ENCODE results near the gene PRM3. TPM values are rescaled to one million over a fixed set of nuclear protein-coding genes. Genes with fewer than 3 reads are reported as not detected.

PRM3 gene
- total RNA-seq, 1 experiment from 2014 or later = not detected

- DNase-seq (ENCODE audit: low read depth) = peak; percentile 30
Measured at GRCh38 chr16:11245222-11245737, 28.1 kb downstream of the PRM3 start.

- peak; percentile 22 for DNase-seq (ENCODE audit: low read depth)
Measured at GRCh38 chr16:11242658-11243057, 30.8 kb downstream of the PRM3 start.

- DNase-seq (ENCODE audit: low read depth) = no peak
Measured at GRCh38 chr16:11241480-11242204, 31.8 kb downstream of the PRM3 start.

- no peak for DNase-seq (ENCODE audit: low read depth)
Measured at GRCh38 chr16:11240636-11241473, 32.6 kb downstream of the PRM3 start.

- DNase-seq (ENCODE audit: low read depth) = no peak
Measured at GRCh38 chr16:11239644-11240632, 33.5 kb downstream of the PRM3 start.

GRCh38 chr16:11238272-11239202, 34.9 kb downstream of the PRM3 start:
- DNase-seq (ENCODE audit: low read depth) = no peak

GRCh38 chr16:11236461-11237254, 36.8 kb downstream of the PRM3 start:
- no peak for DNase-seq (ENCODE audit: low read depth)

GRCh38 chr16:11235703-11235991, 37.8 kb downstream of the PRM3 start:
- no peak for DNase-seq (ENCODE audit: low read depth)

- peak; percentile 54 for DNase-seq (ENCODE audit: low read depth)
Measured at GRCh38 chr16:11234884-11235702, 38.3 kb downstream of the PRM3 start.

GRCh38 chr16:11233727-11234376, 39.6 kb downstream of the PRM3 start:
- DNase-seq (ENCODE audit: low read depth) = peak; percentile 48

- DNase-seq (ENCODE audit: low read depth) = no peak
Measured at GRCh38 chr16:11232852-11233726, 40.3 kb downstream of the PRM3 start.

GRCh38 chr16:11232302-11232851, 41.1 kb downstream of the PRM3 start:
- DNase-seq (ENCODE audit: low read depth) = no peak

- DNase-seq (ENCODE audit: low read depth) = no peak
Measured at GRCh38 chr16:11231367-11231970, 42.0 kb downstream of the PRM3 start.

- no peak for DNase-seq (ENCODE audit: low read depth)
Measured at GRCh38 chr16:11229906-11230305, 43.5 kb downstream of the PRM3 start.

- no peak for DNase-seq (ENCODE audit: low read depth)
Measured at GRCh38 chr16:11229432-11229831, 44.0 kb downstream of the PRM3 start.

- DNase-seq (ENCODE audit: low read depth) = no peak
Measured at GRCh38 chr16:11225677-11226549, 47.5 kb downstream of the PRM3 start.

Data from RPMI7951 (cell line).